ENCODE data around the gene LYZL1.
"Not testable (repeated sequence)": the region's sequence is repeated elsewhere in the genome, so short reads cannot be mapped to it uniquely, and the experiment has no call there.

Gene LYZL1

DNA sequence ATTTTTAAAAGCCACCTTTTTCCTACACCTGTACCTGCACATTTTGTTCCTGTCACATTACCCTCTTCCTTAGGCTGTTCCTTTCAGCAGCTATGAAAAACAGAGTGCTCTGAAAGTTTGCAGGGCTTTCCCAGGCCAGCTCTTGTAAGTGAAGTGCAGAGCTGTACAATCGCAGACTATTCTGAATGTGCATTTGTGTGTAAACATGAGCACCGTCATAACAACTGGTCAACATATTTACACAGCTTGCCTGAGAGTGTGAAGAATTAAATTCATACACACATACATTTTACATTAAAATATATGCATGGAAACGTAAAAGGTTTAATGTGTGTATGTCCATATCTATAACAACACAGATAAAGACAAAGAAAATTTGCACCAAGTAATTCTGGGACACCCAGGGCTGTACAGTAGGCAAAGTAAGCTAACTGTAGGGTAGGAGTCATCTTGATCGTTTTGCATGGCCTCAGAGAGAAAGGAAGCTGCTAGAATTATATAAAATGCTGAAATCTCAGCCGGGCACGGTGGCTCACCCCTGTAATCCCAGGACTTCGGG lies 23.6 kb upstream of the LYZL1 start:
- no peak for DNase-seq

DNA sequence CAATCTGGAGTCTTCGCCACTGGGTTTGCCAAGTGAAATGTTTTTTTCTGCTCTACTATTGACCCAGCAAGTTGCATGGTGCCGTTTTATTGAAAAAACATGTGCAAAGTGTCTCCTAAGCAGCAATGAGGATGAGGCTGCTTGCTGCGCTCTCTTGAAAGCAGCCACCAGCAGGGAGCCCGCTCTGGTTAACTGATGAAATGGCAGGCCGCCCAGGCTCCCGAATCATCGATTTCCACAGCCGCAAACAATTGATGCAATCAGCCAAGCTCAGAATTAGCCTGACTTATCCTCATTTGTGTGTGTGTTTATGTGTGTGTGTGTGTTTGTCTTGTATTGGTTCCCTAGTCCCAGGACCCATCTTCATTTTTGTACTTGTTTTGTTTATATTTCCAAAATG lies 22.2 kb upstream of the LYZL1 start:
- no peak for DNase-seq

GRCh38 chr10:29268011-29268410 lies 20.9 kb upstream of the LYZL1 start:
- no peak for DNase-seq

GRCh38 chr10:29269486-29269885 lies 19.4 kb upstream of the LYZL1 start:
- DNase-seq = no peak

DNA sequence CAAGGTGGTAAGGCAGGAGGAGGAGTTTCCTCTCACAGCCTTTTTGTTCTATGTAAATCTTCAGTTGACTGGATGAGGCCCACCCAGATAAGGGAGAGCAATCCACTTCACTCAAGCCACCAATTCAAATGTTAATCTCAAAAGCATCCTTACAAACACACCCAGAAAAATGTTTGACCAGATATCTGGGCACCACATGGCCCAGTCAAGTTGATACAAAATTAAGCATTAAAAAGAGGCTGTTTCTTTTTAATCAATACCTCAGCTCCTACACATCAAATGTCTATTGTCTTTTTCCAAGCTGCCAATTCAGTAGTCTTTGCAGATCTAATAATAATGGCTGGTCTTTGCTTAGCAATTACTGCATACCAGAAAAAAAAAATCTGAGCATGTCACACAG lies 18.0 kb upstream of the LYZL1 start:
- no peak for DNase-seq

GRCh38 chr10:29271877-29272276 lies 17.0 kb upstream of the LYZL1 start:
- DNase-seq = no peak

- DNase-seq = no peak
Observed at GRCh38 chr10:29273478-29273877, 15.4 kb upstream of the LYZL1 start.

DNA sequence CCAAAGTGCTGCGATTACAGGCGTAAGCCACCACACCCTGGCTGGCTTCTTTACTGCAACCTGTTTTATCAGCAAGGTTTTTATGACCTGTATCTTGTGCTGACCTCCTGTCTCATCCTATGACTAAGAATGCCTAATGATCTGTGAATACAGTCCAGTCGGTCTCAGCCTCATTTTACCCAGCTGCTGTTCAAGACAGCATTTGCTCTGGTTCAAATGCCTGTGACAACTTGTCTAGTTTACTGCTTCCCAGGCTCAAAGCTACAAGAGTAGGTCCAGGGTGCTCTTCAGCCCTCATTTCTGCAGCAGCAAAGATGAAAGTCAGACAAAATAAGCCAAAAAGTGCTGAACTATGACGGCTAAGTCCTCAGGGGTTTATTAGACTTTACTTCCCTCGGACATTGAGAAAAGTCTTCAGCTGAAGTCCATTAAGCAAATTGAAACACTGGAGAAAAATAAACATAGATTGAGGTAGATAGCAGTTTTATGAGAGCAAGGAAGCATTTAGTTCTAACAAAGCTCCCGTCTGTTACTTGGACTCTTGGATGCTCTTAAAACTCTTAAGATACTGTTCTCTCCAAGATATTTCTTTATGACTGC lies 12.5 kb upstream of the LYZL1 start:
- no peak for DNase-seq

GRCh38 chr10:29277296-29277695 lies 11.6 kb upstream of the LYZL1 start:
- DNase-seq = no peak

- no peak for DNase-seq
Observed at GRCh38 chr10:29279779-29280487, 8.9 kb upstream of the LYZL1 start.

DNA sequence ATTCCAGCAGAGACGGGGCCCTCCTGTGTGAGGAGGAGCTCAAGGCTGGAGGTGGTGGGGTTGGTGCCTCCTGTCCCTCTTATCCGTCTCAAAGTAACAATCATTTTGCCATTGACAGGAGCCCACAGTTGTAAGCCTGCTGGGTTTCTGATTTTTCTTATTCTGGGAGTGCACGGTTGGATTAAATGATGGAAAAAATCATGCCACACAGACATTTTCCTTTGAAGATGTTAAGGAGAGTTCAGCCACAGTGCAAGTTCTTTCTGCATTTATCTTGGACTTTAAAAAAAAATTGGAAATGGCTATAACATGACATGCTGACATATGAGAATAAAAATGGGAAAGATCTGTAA lies 8.4 kb upstream of the LYZL1 start:
- no peak for DNase-seq

DNA sequence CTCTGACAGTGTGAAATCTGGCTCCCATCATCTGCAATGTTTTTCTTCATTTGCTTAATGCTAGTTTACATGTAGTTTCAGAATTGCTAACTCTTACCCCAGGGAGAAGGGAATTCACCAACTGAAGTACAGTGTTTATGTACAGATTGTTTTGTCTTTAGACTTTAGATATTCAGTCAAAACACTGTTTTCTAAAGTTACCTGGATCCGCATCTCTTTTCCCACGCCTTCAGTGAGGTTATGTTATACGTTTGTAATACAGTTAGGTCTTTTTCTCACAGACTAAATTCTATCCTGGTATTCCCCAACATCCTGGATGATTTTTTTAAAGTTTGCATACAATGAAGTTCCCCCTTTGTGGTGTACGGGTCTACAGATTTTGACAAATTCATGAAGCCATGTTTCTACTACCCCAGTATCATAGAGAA lies 3.2 kb upstream of the LYZL1 start:
- no peak for DNase-seq

GRCh38 chr10:29287635-29288034 lies 1.2 kb upstream of the LYZL1 start:
- no peak for DNase-seq

GRCh38 chr10:29291561-29291960 lies 2.7 kb downstream of the LYZL1 start:
- DNase-seq = not testable (repeated sequence)

GRCh38 chr10:29292406-29292805 lies 3.5 kb downstream of the LYZL1 start:
- not testable (repeated sequence) for DNase-seq

- no peak for DNase-seq
Observed at GRCh38 chr10:29295813-29296212, 6.9 kb downstream of the LYZL1 start.

- no peak for DNase-seq
Observed at GRCh38 chr10:29297678-29298077, 8.8 kb downstream of the LYZL1 start.

DNA sequence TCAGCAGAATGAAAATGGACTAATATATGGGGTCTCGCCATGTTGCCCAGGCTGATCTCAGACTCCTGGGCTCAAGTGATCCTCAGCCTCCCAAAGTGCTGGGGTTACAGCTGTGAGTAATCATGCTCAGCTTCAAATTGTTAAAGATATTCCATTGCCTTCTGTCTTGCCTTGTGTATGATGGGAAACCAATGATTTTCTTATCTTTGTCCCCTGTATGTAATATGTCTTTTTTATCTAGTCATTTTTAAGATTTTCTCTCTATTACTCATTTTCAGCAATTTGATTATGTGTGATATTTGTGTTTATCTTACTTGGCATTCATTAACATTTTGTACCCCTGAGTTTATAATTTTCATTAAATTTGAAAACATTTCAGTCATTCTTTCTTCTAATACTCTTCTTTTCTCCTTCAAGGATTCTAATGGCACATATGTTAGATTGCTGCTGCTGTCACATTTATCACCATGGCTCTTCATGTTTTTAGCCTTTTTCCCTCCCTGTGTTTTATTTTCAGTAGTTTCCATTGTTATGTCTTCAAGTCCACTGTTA lies 12.6 kb downstream of the LYZL1 start:
- DNase-seq = no peak

- DNase-seq = no peak
Observed at GRCh38 chr10:29302499-29302898, 13.6 kb downstream of the LYZL1 start.

DNA sequence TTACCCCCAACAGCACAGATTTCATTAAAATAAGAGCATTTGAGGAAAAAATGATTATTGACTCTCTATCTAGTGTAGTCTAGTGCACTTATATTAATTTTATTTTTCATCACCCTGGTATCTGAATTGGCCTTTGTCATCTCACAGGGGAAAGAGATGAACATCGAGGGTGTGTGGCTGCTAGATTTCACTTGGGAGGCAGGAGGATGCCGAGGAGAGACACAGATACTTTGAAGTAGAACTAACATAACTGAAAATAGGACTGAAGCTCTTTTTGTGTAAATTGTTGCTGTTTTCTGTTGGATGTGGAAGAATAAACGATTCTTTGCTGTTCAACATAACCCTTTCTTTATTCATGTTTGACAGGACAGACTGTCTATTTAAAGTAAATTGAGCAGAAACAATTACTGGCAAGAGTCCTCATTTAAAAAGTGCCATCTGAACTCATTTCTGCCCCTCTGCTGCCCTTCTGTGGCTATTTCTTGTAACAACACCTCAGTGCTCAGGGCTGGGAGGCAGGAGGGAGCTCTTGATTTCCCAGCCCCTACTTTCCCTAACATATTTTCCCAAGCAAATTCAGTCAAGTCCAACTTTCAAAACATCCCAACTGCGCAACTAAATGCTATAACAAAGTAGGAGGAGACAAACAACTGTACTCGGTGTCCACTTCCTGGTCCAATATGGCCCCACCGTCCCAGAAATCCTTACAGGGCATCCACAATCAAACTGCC lies 15.6 kb downstream of the LYZL1 start:
- DNase-seq = peak; percentile 35

GRCh38 chr10:29304995-29305335 lies 16.1 kb downstream of the LYZL1 start:
- DNase-seq = no peak

- DNase-seq = no peak
Observed at GRCh38 chr10:29306688-29307087, 17.8 kb downstream of the LYZL1 start.

DNA sequence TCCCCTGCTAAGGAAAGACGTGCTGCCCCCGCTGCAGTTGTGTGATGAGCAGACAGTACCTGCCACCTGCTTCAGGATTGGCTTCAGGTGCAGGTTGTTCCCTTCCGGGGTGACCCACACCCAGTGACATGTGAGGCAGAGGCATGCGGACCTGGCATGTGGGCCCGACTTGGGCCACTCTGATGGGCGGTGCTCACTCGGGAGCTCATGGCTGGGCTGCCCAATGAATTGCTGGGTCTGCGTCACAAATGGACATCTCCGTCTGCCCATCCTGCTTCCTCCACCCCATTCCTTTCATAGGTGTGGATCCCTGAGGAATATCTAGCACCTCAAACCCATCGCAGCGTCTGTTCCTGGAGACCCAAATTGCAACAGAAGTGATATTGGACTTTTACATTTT lies 19.3 kb downstream of the LYZL1 start:
- not testable (repeated sequence) for DNase-seq

DNA sequence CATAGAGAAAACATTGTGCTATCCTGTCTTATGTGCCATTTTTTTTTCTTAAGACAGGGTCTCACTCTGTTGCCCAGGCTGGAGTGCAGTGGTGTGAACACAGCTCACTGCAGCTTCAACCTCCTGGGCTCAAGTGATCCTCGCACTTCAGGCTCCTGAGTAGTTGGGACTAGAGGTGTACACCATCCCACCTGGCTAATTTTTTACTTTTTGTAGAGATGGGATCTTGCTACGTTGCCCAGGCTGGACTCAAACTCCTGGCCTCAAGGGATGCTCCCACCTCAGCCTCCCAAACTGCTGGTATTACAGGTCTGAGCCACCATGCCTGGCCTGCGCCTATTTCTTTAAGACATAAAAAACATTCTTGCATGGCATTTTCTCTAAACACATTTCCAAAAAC lies 20.6 kb downstream of the LYZL1 start:
- no peak for DNase-seq
